ENCODE results near the gene TFAP2A.

- TF ChIP-seq POLR2AphosphoS5 (IDR thresholded peaks at IDR 0.05) (no peak), CTCF (IDR thresholded peaks at IDR 0.05 in 8 of 11, conservative IDR thresholded peaks at IDR 0.05 in 3 of 11) (no peak)
Measured at GRCh38 chr6:10415617-10416480, 975 bp upstream of the TFAP2A start.

Measured in spleen (tissue), 7 donors.